Measurements from ENCODE around the gene IPO13. TPM values are rescaled to one million over a fixed set of nuclear protein-coding genes. Genes with fewer than 3 reads are reported as not detected.

The IPO13 gene
- total RNA-seq, 1 donor from 2014 or later, result 24.8 TPM

DNA sequence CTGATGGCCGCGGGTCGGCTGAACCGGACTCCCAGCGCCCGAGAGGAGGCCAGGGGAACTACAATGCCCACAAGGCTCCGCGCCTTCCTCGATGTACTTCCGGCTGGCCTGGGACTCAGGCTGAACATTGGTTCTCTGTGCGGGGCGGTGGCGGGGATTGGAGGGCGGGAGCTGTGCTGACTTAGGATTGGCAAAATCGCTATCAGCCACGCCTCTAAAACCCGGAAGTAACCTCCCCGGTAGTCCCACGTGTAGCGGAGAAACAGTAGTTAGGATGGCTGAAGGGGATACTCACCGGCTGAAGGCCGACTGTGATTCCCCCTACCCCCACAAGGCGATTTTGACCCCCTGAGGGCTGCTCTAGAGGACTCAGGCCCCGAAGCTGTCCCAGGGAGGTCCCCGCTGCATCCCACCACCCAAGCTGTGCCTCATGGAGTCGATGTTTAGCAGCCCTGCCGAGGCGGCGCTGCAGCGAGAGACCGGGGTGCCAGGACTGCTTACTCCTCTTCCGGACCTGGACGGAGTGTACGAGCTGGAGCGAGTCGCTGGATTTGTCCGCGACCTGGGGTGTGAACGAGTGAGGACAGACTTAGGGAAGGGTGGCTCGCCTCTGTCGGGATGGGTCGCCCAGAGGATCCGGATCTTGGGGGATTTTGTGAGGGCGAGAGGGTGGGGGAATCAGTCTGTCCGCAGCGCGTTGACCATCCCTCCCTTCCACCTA lies 23.2 kb downstream of the IPO13 start, which contains the start of gene DPH2:
TSS of gene DPH2 (plus strand) at position 265 of the 721 bp plus-strand sequence. CDS start at position 431, 166 bp downstream.
- TF ChIP-seq, protein P1, sequence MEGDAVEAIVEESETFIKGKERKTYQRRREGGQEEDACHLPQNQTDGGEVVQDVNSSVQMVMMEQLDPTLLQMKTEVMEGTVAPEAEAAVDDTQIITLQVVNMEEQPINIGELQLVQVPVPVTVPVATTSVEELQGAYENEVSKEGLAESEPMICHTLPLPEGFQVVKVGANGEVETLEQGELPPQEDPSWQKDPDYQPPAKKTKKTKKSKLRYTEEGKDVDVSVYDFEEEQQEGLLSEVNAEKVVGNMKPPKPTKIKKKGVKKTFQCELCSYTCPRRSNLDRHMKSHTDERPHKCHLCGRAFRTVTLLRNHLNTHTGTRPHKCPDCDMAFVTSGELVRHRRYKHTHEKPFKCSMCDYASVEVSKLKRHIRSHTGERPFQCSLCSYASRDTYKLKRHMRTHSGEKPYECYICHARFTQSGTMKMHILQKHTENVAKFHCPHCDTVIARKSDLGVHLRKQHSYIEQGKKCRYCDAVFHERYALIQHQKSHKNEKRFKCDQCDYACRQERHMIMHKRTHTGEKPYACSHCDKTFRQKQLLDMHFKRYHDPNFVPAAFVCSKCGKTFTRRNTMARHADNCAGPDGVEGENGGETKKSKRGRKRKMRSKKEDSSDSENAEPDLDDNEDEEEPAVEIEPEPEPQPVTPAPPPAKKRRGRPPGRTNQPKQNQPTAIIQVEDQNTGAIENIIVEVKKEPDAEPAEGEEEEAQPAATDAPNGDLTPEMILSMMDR (IDR thresholded peaks at IDR 0.05), result no peak
- peak within 1 kb of the TSS; percentile 98 for H3K4me3 Mint-ChIP-seq
- ATAC-seq (ENCODE audit: low read depth) (peak; percentile 89), DNase-seq (peak; percentile 79)
- peak within 1 kb of the TSS; percentile 87 for H3K27ac Mint-ChIP-seq
- ChIA-PET CTCF (interaction anchor here (1.0 to 1.8 kb wide), 2 partner anchors 22 to 35 kb away, joined by 3 to 4 read pairs; partner anchors contain the start of gene CCDC24), POLR2A (interaction anchor here (0.7 to 1.6 kb wide), 8 partner anchors 23 to 704 kb away, joined by 3 to 6 read pairs (median 4); partner anchors contain the start of genes ARMH1, IPO13, KDM4A and TMEM53)
- peaks cover 35% of the 10 kb centered on the region for H3K4me1 Mint-ChIP-seq
- H3K9me3 Mint-ChIP-seq, result no peaks in the 10 kb centered on the region
- H3K27me3 Mint-ChIP-seq, result no peaks in the 10 kb centered on the region
- peaks cover 32% of the 10 kb centered on the region for H3K36me3 Mint-ChIP-seq (ENCODE audit: low read depth)
- intact Hi-C loops (cut with micrococcal nuclease), result loop anchor here (1.0 to 10.0 kb wide), 5 partner anchors 24 to 1635 kb away; partner anchors contain the start of genes CDC20, DMAP1, FOXJ3 and IPO13

DNA sequence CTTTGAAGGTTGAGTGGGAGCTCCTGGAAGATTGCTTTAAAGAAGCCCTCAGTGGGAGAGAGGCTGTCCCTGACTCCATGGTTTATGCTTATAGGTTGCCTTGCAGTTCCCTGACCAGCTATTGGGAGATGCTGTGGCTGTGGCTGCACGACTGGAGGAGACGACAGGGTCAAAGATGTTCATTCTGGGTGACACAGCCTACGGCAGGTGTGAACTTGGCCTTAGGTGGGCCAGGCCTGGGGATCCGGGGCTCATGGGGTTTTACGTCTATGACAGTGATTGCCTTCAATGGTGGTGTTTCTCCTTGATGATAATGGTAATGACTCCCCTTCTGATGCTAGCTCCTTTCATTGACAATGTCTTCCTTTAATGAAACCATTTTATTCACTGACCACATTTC lies 23.8 kb downstream of the IPO13 start:
- TF ChIP-seq, protein P1 (IDR thresholded peaks at IDR 0.05), result no peak
- H3K4me1 Mint-ChIP-seq, result peaks cover 37% of the 10 kb centered on the region
- ChIA-PET POLR2A (interaction anchor here (0.5 to 1.6 kb wide), 5 partner anchors 24 to 413 kb away, joined by 3 to 6 read pairs (median 3); partner anchors contain the start of gene IPO13), CTCF (interaction anchor here (1.8 kb wide), 1 partner anchor 36 kb away, joined by 4 read pairs; no protein-coding TSS in a partner anchor)
- H3K36me3 Mint-ChIP-seq (ENCODE audit: low read depth), result peaks cover 34% of the 10 kb centered on the region
- no peaks in the 10 kb centered on the region for H3K9me3 Mint-ChIP-seq
- intact Hi-C loops (cut with micrococcal nuclease), result loop anchor here (10.0 kb wide), 4 partner anchors 244 to 1636 kb away; partner anchors contain the start of genes CDC20, DMAP1, FOXJ3 and PPCS
- ATAC-seq (ENCODE audit: low read depth), result no peak
- no peak for DNase-seq
- peak overlapping the region; percentile 87 for H3K27ac Mint-ChIP-seq
- no peaks in the 10 kb centered on the region for H3K27me3 Mint-ChIP-seq
- H3K4me3 Mint-ChIP-seq, result peak overlapping the region; percentile 98

DNA sequence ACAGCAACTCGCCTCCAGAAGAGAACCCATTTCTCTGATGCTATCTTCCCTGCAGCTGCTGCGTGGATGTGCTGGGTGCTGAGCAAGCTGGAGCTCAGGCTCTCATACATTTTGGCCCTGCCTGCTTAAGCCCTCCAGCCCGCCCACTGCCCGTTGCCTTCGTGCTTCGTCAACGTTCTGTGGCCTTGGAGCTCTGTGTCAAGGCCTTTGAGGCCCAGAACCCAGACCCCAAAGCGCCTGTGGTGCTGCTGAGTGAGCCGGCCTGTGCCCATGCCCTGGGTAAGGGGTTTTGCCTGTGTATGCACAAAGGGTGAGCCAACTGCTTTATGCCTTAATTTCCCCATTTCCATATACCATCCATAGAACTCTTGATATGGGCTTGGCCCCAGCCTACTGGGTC lies 24.2 kb downstream of the IPO13 start:
- TF ChIP-seq, protein P1 (IDR thresholded peaks at IDR 0.05), result no peak
- H3K4me1 Mint-ChIP-seq, result peaks cover 41% of the 10 kb centered on the region
- no peaks in the 10 kb centered on the region for H3K9me3 Mint-ChIP-seq
- ChIA-PET CTCF (interaction anchor here (1.8 kb wide), 1 partner anchor 36 kb away, joined by 4 read pairs; no protein-coding TSS in a partner anchor), POLR2A (interaction anchor here (0.5 to 1.6 kb wide), 4 partner anchors 24 to 414 kb away, joined by 3 to 6 read pairs (median 3); partner anchors contain the start of gene IPO13)
- no peak for ATAC-seq (ENCODE audit: low read depth)
- peak overlapping the region; percentile 98 for H3K4me3 Mint-ChIP-seq
- H3K27me3 Mint-ChIP-seq, result no peaks in the 10 kb centered on the region
- intact Hi-C loops (cut with micrococcal nuclease), result loop anchor here (10.0 kb wide), 4 partner anchors 244 to 1636 kb away; partner anchors contain the start of genes CDC20, DMAP1, FOXJ3 and PPCS
- peaks cover 34% of the 10 kb centered on the region for H3K36me3 Mint-ChIP-seq (ENCODE audit: low read depth)
- H3K27ac Mint-ChIP-seq, result no peak overlapping the region
- DNase-seq, result no peak

DNA sequence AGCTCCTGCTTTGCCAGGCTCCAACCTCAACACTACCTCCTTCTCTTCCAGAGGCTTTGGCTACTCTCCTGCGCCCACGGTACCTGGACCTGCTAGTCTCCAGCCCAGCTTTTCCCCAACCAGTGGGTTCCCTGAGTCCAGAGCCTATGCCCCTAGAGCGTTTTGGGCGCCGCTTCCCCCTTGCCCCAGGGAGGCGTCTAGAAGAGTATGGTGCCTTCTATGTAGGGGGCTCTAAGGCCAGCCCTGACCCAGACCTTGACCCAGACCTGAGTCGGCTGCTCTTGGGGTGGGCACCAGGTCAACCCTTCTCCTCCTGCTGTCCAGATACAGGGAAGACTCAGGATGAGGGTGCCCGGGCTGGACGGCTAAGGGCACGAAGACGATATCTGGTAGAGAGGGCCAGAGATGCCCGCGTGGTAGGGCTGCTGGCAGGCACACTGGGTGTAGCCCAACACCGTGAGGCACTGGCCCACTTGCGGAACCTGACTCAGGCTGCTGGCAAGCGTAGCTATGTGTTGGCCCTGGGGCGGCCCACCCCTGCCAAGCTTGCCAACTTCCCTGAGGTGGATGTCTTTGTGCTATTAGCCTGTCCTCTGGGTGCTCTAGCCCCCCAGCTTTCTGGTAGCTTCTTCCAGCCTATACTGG lies 24.7 kb downstream of the IPO13 start:
- peaks cover 47% of the 10 kb centered on the region for H3K4me1 Mint-ChIP-seq
- TF ChIP-seq, protein P1 (IDR thresholded peaks at IDR 0.05), result no peak
- intact Hi-C loops (cut with micrococcal nuclease), result loop anchor here (10.0 kb wide), 4 partner anchors 243 to 1637 kb away; partner anchors contain the start of genes CDC20, DMAP1, FOXJ3 and PPCS
- H3K27ac Mint-ChIP-seq, result no peak overlapping the region
- ChIA-PET CTCF (interaction anchor here (1.8 kb wide), 1 partner anchor 37 kb away, joined by 4 read pairs; no protein-coding TSS in a partner anchor), POLR2A (interaction anchor here (0.6 to 1.6 kb wide), 2 partner anchors 25 kb away, joined by 3 to 6 read pairs; partner anchors contain the start of gene IPO13)
- peaks cover 37% of the 10 kb centered on the region for H3K36me3 Mint-ChIP-seq (ENCODE audit: low read depth)
- no peaks in the 10 kb centered on the region for H3K9me3 Mint-ChIP-seq
- no peaks in the 10 kb centered on the region for H3K27me3 Mint-ChIP-seq
- DNase-seq, result no peak
- ATAC-seq (ENCODE audit: low read depth), result no peak
- no peak overlapping the region for H3K4me3 Mint-ChIP-seq
